ENCODE results near the gene IST1.
"Not testable (repeated sequence)": the region's sequence is repeated elsewhere in the genome, so short reads cannot be mapped to it uniquely, and the experiment has no call there.

The IST1 gene

DNA sequence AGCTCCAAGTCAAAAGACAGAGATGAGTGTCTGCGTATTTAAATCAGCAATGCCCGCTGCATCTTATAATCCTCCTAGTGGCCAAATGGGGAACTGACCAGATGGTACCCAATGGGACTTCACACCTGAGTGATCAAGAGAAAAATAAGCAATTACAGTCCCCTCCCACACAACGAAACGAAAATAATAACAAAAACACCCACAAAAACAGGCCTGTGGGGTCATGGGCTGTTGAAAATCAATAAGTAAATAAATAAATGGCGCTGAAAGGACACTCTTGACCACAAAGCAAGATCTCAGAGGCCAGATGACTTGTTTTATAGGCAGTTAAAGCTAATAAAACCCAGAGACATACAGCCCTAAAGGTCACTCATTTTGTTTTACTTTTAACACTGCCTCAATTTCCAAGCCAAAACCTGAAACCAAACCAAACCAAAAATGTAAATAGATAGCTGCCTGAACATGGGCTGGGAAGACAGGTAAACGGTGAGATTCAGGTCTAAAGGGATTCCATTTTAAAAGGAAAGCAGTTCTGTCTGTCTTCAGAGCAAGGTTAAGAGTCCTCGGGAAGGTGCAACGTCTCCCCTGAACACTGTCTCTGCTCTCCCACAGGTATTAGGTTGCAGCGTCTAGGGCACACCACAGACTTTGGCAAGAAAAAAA is 12.7 kb upstream of the IST1 start:
- peak; percentile 77 for DNase-seq (ENCODE audit: low spot score)

DNA sequence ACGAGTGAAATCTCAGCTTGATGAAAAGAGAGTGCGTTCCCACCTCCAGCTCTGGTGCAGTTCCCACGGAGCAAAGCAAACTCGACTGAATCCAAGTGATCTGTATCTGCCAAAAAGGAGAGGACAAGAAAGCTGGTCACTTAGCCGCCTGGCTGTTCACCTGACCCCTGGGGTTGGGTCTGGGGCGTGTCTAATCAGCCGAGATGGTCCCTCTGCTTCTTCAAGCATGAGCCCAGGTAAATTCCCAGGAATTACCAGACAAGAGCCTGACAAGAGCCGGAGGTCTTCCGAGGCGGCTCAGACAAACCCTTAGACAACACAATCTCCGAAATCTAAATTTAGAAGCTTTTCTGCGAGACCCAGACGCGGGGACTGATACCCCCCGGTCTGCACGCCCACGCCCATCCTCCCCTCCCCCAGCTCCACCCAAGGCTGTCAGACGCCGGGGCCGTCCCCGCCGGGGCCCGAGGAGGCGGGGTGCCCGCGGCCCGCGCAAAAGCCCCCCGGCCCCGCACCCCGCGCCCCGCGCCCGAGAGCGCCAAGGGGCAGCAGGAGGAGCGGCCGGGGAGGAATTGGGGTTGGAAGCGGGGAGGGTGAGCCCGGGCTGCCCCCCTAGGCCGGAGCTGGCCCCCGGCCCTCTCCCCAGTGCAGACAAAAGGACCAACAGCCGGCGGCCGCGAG is 12.0 kb upstream of the IST1 start:
- peak; percentile 24 for DNase-seq (ENCODE audit: low spot score)

DNA sequence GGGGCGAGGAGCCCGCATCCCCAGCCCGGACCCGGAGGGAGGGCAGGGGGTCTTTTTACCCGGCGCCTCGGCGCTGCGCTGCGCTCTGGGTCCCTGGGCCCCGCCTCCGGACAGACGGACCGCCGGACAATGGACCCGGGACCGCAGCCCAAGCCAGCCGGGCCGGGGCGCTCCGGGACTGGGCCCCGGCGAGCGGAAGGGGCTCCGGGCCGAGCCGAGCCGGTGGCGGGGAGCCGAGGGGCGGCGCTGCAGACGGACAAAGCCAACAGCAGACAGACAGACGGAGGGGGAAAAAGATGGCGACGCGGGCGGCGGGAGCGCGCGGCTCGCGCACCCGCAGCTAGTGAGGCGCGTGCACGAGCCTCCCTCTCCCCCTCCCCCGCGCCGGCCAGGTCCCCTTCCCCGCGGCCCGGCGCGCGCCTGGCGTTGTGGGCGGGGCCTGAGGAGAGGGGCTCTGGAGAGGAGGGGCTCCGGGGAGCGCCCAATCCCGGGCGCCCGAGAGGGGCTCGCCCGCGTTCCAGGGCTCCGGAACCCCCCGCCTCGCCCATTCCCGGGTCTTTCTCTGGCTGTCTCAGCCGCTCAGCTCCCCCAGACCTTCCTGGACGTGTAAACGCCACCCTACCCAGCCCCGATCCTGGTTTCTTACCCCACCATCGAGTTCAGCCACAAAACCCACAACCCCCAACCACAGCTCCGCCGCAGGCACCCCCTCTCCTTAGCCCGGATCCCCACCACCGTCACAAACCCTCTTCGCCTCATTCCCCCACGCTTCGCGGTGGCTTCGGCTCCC is 11.3 kb upstream of the IST1 start, which contains the start of gene ZNF821:
ZNF821 (minus strand) TSS at position 334 of the 790 bp plus-strand sequence. CDS start 4,236 bp downstream, outside the sequence.
- peak; percentile 65 for DNase-seq (ENCODE audit: low spot score)

DNA sequence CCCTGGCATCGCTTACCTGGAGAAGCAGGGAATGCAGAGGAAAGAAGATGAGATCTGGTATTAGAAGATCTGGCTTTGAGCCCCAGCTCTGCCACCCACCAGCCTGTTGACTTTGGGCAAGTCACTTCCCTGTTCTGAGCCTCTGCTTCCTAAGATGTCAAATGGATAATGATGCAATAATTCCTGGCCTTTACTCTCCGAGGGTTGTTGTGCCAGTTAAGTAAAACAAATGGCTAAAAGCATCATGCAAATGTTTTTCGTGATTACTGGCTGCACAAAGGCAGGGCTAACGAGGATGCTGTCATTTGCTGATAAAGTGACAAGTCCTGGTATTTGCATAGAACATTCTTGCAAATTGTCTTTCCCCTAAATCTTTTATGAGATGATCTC is 10.1 kb upstream of the IST1 start:
- DNase-seq (ENCODE audit: low spot score) = no peak

DNA sequence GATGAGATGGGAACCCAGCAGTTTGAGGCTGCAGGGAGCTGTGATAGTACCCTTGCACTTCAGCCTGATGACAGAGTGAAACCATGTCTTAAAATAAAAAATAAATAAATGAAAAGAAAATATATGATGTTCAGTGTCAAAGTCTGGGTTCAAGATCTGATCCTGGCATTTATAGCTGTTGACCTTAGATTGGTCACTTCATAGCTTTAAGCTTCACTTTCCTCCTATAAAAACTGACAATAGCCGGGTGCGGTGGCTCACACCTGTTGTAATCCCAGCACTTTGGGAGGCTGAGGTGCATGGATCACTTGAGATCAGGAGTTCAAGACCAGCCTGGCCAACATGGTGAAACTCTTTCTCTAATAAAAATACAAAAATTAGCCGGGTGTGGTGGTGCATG is 6.2 kb upstream of the IST1 start:
- DNase-seq (ENCODE audit: low spot score) = no peak

DNA sequence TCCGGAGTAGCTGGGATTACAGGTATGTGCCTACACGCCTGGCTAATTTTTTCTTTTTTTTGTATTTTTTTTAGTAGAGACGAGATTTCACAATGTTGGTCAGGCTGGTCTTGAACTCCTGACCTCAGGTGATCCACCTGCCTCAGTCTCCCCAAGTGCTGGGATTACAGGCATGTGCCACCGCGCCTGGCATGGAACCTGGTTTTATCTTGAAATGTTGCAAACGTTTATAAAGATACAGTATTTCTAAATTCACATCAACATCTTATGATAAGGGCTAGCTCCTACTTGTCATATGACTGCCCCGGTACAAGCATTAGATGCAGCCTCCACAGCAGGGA is 1.5 kb upstream of the IST1 start:
- no peak for DNase-seq (ENCODE audit: low spot score)

DNA sequence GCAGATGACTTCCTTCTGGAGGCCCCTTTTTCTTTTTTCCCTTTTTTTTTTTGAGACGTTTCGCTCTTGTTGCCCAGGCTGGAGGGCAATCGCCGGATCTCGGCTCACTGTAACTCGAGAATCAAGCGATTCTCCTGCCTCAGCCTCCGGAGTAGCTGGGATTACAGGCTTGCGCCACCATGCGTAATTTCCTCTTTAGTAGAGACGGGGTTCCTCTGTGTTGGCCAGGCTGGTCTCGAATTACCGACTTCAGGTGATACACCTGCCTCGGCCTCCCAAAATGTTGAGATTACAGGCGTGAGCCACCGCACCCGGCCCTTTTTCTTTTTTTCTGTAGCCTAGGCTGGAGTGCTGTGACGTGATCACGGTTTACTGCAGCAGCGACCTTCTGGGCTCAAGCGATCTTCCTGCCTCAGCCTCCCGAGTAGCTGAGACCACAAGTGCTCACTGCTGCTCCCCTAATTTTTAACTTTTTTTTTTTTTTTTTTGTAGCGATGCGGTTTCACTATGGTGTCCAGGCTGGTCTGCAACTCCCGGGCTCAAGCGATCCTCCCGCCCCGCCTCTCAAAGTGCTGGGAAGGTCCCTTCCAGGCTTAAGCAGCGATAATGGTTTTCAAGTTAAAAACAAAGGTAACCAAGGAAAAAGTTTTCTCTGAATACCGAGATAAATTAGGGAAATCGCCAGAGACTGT is 956 bp upstream of the IST1 start:
- DNase-seq (ENCODE audit: low spot score) = peak; percentile 31

DNA sequence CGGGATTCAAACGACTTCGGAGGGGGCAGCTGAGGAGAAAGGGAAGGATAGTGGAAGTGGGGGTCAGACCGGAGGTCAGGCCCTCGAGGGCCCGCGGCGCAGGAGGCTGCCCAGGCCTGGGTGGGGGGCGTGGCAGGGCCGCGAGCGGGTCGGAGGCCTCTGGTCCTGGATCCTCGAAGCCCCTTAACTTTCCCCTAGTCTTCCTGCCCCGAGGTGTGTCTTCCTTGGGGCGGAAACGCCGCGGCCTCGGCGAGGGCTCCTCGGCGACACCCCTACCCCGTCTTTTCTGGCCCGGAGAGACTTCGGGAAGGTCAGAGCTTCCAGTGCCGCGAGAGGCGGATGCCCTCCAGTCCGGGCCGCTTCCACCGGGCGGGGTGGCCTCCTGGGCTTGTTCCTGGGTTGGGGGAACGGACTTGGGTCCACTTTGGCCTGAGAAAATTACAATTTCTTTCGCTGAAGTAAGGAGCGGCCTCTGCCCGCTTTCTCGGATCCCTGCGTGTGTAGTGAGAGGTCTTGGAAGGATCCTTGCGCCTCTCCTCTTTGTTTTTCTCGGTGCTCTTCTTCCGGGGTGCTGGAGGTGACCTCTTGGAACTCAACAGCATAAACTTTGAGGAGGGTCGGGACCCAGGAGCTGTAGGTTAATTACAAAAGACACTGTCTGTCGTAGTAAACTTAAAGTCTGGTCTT is 491 bp downstream of the IST1 start:
- no peak for DNase-seq (ENCODE audit: low spot score)

DNA sequence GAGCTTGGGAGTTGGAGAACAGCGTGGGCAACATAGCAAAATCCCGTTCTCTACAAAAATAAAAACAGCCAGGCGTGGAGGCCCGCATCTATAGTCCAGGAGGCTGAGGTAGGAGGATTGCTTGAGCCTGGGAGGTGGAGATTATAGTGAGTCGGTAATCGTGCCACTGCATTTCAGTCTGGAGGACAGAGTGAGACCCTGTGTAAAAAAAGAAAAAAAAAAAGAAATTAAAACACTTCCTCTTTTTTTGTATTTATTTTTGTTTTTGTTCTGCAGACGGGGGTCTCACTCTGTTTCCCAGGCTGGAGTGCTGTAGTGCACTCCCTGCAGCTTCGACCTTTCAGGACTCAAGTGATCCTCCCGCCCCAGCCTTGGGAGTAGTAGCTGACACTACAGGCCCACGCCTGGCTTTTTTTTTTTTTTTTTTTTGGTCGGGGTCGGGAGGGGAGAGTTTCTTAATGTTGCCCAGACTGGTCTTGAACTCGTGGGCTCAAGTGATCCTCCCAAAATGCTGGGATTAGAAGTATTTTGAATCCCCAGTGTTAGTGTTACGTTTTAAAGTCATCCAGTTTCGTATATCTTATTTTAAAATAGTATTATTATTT is 1.5 kb downstream of the IST1 start:
- DNase-seq (ENCODE audit: low spot score) = no peak

DNA sequence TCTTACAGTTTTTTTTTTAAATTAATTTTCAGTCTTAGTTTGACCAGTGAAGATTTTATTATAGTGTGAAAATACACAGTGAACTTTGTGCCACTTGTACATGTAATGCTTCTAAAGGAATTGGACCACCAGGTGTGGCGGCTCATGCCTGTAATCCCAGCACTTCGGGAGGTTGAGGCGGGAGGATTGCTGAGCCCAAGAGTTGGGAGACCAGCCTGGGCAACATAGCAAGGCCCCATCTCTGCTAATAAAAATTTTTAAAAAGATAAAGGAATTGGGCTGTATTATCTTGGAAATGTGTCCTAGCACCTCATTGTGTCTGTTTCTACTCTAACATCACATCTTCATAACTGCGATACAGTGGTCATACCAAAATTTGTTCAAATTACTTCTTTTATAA is 3.8 kb downstream of the IST1 start:
- DNase-seq (ENCODE audit: low spot score) = no peak

DNA sequence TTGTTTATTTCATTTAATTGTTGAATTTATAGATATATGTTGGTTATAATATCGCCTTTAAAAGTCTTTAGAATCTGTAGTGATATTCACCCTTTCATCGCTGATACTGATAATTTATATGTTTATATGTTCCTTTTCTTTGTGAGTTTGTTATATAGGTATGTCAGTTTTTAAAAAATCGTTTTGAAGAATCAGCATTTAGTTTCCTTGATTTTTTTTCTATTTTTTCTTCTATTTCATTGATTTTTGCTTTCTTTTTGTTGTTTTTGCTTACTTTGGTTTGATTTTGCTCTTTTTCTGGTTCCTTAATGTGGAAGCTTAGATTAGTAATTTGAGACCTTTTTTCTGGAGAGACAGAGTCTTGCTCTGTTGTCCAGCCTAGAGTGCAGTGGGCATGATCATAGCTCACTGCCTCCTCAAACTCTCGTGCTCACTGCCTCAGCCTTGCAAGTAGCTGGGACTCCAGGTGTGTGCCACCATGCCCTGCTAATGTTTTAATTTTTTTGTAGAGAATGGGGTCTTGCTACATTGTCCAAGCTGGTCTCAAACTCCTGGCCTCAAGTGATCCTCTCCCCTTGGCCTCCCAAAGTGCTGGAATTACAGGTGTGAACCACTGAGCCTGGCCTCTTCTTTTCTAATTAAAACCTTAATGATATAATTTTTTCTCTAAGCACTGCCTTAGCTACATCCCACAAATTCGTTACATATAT is 7.5 kb downstream of the IST1 start:
- no peak for DNase-seq (ENCODE audit: low spot score)

DNA sequence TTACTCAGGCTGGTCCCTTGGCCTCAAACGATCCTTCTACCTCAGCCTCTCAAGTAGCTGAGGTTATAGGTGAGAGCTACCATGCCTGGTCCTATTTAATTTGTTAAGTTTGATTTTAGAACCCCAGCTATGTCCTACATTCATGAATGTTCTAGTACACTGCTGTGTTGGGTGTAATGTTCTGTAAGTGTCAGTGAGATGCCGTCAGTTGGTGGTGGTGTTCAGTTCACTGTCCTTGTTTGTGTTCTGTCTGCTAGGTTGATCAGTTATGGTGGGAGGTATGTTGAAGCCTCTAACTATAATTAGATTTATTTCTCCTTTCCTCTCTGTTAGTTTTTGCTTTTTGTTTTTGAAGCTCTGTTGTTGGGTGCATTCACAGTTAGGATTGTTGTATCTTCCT is 8.3 kb downstream of the IST1 start:
- DNase-seq (ENCODE audit: low spot score) = no peak

DNA sequence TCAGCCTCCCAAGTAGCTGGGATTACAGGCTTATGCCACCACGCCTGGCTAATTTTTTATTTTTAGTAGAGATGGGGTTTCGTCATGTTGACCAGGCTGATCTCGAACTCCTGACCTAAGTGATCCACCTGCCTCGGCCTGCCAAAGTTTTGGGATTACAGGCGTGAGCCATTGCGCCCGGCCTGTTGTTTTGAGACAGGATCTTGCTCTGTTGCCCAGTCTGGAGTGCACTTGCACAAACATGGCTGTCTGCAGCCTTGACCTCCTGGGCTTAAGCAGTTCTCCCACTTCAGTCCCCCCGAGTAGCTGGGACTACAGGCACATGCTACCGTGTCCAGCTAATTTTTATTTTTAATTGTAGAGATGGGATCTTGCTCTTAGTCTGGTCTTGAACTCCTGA is 8.9 kb downstream of the IST1 start:
- DNase-seq (ENCODE audit: low spot score) = no peak

DNA sequence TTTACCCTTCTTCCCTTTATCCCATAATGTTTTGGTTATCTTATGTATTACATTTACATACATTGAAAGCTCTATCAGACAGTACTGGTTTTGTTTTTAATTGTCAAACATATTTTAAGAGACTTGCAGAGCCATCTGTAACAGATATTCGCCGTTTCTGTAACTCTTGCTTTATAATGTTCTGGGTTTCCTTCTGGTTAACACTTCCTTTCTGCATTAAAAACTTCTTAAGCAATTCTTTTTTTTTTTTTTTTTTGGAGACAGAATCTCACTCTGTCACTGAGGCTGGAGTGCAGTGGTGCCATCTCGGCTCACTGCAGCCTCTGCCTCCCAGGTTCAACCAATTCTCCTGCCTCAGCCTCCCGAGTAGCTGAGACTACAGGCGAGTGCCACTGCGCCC is 10.4 kb downstream of the IST1 start:
- not testable (repeated sequence) for DNase-seq (ENCODE audit: low spot score)

DNA sequence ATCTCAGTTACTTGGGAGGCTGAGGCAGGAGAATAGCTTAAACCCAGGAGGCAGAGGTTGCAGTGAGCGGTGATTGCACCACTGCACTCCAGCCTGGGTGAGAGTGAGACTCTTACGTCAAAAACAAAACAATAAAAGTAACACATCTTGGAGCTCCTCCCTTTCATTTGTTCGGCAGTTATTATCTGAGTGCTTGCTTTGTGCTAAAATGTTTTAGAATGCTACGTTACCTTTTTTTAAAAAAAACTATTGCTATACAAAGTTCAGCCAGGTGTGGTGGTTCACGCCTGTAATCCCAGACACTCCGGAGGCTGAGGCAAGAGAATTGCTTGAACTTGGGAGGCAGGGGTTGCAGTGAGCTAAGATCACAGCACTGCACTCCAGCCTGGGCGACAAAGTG is 15.8 kb downstream of the IST1 start:
- DNase-seq (ENCODE audit: low spot score) = no peak

DNA sequence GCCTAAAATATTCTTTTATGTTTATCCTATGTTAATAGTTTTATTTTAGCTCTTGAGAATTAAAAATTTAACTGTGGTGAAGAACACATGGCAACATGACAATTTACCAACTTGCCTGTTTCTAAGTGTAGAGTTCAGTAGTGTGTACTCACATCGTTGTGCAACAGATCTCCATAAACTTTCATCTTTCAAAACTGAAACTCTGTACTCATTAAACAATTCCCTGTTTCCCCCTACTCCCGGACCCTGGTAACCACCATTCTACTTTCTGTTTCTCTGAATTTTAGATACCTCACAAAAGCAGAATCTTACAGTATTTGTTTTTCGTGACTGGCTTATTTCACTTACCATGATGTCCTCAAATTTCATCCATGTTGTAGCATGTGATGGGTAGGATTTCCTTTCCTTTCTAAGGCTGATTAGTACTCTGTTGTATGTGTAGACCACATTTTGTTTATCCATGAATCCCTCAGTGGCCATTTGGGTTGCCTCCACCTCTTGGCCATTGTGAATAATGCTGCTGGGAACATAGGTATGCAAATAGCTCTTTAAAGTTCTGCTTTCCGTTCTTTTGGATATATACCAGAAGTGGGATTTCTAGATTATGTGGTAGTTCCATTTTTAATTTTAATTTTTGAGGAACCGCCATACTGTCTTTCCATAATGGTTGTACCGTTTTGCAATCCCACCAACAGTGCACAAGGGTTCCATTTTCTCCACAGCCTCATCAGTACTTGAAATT is 17.4 kb downstream of the IST1 start:
- DNase-seq (ENCODE audit: low spot score) = no peak

DNA sequence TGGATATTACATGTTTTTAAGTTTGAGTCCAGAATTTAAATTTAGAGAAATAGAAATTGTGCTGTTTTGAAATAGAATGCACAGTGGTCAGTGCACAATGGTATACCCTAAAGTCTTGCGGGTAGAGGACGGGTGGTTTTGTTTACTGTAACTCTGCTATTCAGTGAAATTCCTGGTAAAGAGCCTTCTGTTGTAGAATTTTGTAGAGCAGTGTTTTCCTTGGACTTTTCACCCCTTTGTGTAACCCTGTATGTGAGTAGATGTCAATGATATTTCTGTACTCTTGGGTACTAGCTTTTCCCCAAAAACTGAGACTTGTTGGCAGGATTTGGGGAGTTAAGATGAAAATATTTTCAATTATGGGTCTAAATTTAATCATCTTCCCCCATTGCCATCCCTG is 19.5 kb downstream of the IST1 start:
- no peak for DNase-seq (ENCODE audit: low spot score)

DNA sequence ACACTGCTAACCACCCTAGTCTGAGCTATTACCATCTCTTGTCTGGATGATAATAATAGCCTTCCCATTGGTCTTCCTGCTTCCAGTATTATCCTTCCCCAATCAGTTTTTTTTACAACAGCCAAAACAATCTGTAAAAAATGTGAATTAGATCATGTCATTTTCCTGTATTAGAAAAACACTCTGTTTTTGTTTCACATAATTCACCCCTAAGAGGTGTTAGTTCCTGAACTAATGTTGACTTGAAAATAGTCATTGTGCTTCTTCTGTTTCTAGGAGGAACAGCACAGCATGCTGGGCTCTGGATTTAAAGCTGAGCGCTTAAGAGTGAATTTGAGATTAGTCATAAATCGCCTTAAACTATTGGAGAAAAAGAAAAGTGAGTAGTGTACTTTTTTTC is 20.0 kb downstream of the IST1 start:
- DNase-seq (ENCODE audit: low spot score) = no peak

DNA sequence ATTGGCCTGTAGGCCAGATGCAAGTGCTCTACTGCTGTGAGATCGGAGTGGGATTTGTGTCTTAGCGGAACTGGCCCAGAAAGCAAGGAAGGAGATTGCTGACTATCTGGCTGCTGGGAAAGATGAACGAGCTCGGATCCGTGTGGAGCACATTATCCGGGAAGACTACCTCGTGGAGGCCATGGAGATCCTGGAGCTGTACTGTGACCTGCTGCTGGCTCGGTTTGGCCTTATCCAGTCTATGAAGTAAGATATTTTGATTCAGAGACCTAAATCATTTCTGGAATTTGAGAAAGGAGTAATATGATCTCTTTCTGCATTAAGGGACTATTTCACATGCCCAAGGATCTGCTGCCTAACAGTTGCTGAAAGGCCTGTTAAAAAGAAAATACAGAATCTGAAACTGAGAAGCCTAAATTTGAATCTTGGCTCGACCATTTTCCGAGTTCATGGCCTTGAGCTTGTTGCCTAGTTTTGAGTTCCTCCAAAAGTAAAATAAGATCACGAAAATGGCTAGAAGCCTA is 21.1 kb downstream of the IST1 start:
- no peak for DNase-seq (ENCODE audit: low spot score)

DNA sequence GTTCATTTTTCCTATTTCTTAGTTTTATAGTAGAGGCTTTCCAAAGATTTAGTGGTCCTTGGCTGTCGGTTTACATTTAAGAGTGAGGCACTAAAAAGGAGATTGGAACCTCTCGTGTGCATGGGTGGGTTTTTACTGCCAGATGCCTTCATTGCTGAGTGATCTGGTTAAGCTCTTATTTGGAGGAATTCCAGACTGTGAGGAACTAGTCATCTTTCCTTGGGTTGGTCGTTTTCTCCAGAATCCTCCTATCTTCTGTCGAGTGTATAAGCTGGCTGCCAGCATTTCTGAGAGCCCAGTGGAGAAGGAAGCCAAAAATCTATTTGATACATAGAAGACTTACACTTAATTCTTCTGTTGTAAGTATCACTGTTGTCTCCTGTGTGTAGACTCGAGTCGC is 22.6 kb downstream of the IST1 start:
- no peak for DNase-seq (ENCODE audit: low spot score)
